Panc1 (cell line): ENCODE data around the gene OR10A4.

Experiments used
- POLR2AphosphoS5 ChIP-seq: IDR thresholded peaks from 2 replicates; pipeline ENCODE4 v1.6.1; 2012; ENCODE audit warnings: mild to moderate bottlenecking, low read depth, low read length, moderate library complexity
- SIN3A ChIP-seq: IDR thresholded peaks from 2 replicates; pipeline ENCODE4 v1.6.1; 2012; ENCODE audit warnings: low read depth, mild to moderate bottlenecking, low read length, moderate library complexity, borderline replicate concordance; ENCODE audit not compliant: insufficient read depth
- TCF7L2 ChIP-seq: IDR thresholded peaks from 2 replicates; pipeline ENCODE4 v1.6.1; 2011; ENCODE audit warnings: mild to moderate bottlenecking, low read depth, low read length, inconsistent platforms
- TF ChIP-seq, protein P1 (sequence below): fragments of 450-650 bp; IDR thresholded peaks from 2 replicates; pipeline ENCODE4 v1.5.1; 2017; ENCODE audit warnings: mild to moderate bottlenecking
- TF ChIP-seq, protein P2 (sequence below), 2 experiments: IDR thresholded peaks; 2 replicates each; pipeline ENCODE4 v1.6.1; 2011 to 2012; ENCODE audit warnings: low read depth in 2 of 2, control low read depth in 1 of 2, low read length in 1 of 2, mild to moderate bottlenecking in 1 of 2, moderate library complexity in 1 of 2; ENCODE audit not compliant: insufficient read depth in 1 of 2

DNA sequence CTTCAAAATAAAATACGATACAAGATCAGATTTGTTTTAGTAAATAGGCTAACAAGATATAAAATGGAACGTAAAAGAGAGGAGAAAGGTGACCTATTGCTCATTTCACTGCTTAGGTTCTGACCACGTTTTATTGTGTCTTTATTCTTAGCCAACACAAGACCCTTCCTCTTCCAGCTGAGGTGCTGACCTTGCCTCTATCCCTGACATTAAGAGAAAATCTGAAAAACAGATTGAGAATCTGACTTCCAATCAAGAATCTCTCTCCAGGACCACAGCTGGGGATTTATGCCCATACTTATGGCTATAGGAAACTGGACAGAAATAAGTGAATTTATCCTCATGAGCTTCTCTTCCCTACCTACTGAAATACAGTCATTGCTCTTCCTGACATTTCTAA lies 31.0 kb upstream of the OR10A4 start, which contains the start of gene OR10A5:
- TF ChIP-seq POLR2AphosphoS5 (no peak), TCF7L2 (no peak), SIN3A (no peak)
- TF ChIP-seq, protein P1, sequence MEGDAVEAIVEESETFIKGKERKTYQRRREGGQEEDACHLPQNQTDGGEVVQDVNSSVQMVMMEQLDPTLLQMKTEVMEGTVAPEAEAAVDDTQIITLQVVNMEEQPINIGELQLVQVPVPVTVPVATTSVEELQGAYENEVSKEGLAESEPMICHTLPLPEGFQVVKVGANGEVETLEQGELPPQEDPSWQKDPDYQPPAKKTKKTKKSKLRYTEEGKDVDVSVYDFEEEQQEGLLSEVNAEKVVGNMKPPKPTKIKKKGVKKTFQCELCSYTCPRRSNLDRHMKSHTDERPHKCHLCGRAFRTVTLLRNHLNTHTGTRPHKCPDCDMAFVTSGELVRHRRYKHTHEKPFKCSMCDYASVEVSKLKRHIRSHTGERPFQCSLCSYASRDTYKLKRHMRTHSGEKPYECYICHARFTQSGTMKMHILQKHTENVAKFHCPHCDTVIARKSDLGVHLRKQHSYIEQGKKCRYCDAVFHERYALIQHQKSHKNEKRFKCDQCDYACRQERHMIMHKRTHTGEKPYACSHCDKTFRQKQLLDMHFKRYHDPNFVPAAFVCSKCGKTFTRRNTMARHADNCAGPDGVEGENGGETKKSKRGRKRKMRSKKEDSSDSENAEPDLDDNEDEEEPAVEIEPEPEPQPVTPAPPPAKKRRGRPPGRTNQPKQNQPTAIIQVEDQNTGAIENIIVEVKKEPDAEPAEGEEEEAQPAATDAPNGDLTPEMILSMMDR, result no peak
- TF ChIP-seq, protein P2, sequence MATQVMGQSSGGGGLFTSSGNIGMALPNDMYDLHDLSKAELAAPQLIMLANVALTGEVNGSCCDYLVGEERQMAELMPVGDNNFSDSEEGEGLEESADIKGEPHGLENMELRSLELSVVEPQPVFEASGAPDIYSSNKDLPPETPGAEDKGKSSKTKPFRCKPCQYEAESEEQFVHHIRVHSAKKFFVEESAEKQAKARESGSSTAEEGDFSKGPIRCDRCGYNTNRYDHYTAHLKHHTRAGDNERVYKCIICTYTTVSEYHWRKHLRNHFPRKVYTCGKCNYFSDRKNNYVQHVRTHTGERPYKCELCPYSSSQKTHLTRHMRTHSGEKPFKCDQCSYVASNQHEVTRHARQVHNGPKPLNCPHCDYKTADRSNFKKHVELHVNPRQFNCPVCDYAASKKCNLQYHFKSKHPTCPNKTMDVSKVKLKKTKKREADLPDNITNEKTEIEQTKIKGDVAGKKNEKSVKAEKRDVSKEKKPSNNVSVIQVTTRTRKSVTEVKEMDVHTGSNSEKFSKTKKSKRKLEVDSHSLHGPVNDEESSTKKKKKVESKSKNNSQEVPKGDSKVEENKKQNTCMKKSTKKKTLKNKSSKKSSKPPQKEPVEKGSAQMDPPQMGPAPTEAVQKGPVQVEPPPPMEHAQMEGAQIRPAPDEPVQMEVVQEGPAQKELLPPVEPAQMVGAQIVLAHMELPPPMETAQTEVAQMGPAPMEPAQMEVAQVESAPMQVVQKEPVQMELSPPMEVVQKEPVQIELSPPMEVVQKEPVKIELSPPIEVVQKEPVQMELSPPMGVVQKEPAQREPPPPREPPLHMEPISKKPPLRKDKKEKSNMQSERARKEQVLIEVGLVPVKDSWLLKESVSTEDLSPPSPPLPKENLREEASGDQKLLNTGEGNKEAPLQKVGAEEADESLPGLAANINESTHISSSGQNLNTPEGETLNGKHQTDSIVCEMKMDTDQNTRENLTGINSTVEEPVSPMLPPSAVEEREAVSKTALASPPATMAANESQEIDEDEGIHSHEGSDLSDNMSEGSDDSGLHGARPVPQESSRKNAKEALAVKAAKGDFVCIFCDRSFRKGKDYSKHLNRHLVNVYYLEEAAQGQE (IDR thresholded peaks at IDR 0.05; ENCODE audit: insufficient read depth in 1 of 2, low read depth in 2 of 2, low read length in 1 of 2), result no peak
